A549 treated with AZD2906 at 1 μM for 4 hours (cell line): ENCODE data around the gene IFNA10. TPM values are rescaled to one million over a fixed set of nuclear protein-coding genes. Genes with fewer than 3 reads are reported as not detected.

ENCODE experiments used
- total RNA-seq: library from RNA; stranded (reverse); fragments of 200-300 nt; extraction: Qiagen RNA extraction; gene quantifications from 5 replicates; pipeline ENCODE4 v1.2.3, GENCODE V29; 2022

Gene IFNA10
- total RNA-seq, result not detected in 5 replicates

GRCh38 chr9:21207043-21207442, at the start of gene IFNA10:
IFNA10 (minus strand) TSS chr9:21207143; CDS start chr9:21207097, 46 bp downstream.

GRCh38 chr9:21239911-21240310, 33.0 kb upstream of the IFNA10 start, which contains the start of gene IFNA14:
IFNA14 (minus strand) TSS chr9:21240005; CDS start chr9:21239935, 70 bp downstream.

GRCh38 chr9:21228122-21228521, 21.2 kb upstream of the IFNA10 start, which contains the start of gene IFNA17:
IFNA17 (minus strand) TSS chr9:21228222; CDS start chr9:21228173, 49 bp downstream.

GRCh38 chr9:21217211-21217610, 10.3 kb upstream of the IFNA10 start, which contains the start of gene IFNA16:
IFNA16 (minus strand) TSS chr9:21217311; CDS start chr9:21217305, 6 bp downstream.

GRCh38 chr9:21202105-21202504, 4.8 kb downstream of the IFNA10 start, which contains the start of gene IFNA7:
IFNA7 (minus strand) TSS chr9:21202205; CDS start chr9:21202165, 40 bp downstream.

GRCh38 chr9:21187487-21187886, 19.5 kb downstream of the IFNA10 start, which contains the start of gene IFNA4:
IFNA4 (minus strand) TSS chr9:21187587; CDS start chr9:21187531, 56 bp downstream.

GRCh38 chr9:21166560-21166959, 40.4 kb downstream of the IFNA10 start, which contains the start of gene IFNA21:
IFNA21 (minus strand) TSS chr9:21166660; CDS start chr9:21166612, 48 bp downstream.

Other genes starting within 250 kb of the IFNA10 start
- 0.84 to 1.1 TPM (median 1.0 TPM) in 5 replicates for gene HACD4, start 175.5 kb downstream of the IFNA10 start, total RNA-seq
- not detected in 5 replicates for gene IFNB1, start 129.2 kb downstream of the IFNA10 start, total RNA-seq
- not detected in 5 replicates for gene IFNW1, start 65.3 kb downstream of the IFNA10 start, total RNA-seq
- gene IFNA21, start 40.5 kb downstream of the IFNA10 start, total RNA-seq, result not detected in 5 replicates
- gene IFNA4, start 19.6 kb downstream of the IFNA10 start, total RNA-seq, result not detected in 5 replicates
- gene IFNA7, start 4.9 kb downstream of the IFNA10 start, total RNA-seq, result not detected in 5 replicates
- not detected in 5 replicates for gene IFNA16, start 10.2 kb upstream of the IFNA10 start, total RNA-seq
- gene IFNA17, start 21.1 kb upstream of the IFNA10 start, total RNA-seq, result not detected in 5 replicates
- not detected in 5 replicates for gene IFNA14, start 32.9 kb upstream of the IFNA10 start, total RNA-seq
- gene IFNA5, start 98.2 kb upstream of the IFNA10 start, total RNA-seq, result not detected in 5 replicates
- 15.3 to 20.3 TPM (median 18.6 TPM) in 5 replicates for gene KLHL9, start 128.3 kb upstream of the IFNA10 start, total RNA-seq
- not detected in 5 replicates for gene IFNA6, start 143.7 kb upstream of the IFNA10 start, total RNA-seq
- not detected in 5 replicates for gene IFNA13, start 160.9 kb upstream of the IFNA10 start, total RNA-seq
- not detected in 5 replicates for gene IFNA2, start 178.3 kb upstream of the IFNA10 start, total RNA-seq
- not detected in 5 replicates for gene IFNA8, start 202.0 kb upstream of the IFNA10 start, total RNA-seq
- gene IFNA1, start 233.3 kb upstream of the IFNA10 start, total RNA-seq, result not detected in 5 replicates